NCI-H1105 (cell line): ENCODE data around the gene MYO3A.
A peak's percentile ranks its signal among the peaks of the same experiment; 100 is the strongest.

Experiments used
- DNase-seq: peaks from one replicate; lab custom pipeline; 2025; lab: John Stamatoyannopoulos, UW

The MYO3A gene

DNA sequence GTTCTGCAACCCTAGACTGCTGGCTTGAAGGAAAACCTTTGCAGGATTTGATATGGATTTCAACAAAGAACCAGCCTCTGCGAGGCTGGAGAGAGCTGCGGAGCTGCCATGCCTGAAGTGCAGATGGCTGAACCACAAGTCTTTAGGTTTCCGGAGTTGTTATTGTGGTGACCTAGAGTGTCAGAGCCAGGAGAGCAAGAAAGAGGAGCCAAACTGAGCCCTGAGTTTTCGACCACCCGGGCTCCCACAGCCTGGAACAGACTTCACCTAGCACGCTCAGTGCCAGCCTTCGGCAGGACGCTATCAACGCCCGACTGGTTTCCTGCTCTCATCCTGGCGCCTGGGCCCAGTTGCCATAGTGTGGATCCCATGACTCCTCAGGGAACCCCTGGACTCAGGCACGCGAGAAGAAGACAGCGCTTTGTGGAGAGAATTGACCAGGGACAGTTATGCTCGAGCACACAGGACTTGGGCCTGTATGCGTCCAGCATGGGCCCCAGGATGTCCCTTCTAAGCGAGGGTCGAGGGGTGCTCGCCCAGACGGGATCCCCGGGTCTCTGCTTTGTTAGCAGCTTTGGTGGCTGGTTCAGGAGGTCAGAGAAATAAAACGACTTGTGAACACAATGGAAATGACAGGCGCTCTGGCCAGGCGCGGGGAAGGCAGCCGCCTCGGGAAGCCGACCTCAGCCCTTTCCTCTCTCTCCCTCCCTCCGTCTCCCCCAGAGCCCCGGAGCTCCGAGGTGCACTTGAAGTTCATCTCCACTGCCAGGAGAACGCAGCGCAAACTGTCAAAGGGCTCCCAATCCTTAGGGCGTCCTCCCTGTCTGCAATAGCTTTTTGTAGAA lies 280.7 kb downstream of the MYO3A start:
- DNase-seq, result no peak

DNA sequence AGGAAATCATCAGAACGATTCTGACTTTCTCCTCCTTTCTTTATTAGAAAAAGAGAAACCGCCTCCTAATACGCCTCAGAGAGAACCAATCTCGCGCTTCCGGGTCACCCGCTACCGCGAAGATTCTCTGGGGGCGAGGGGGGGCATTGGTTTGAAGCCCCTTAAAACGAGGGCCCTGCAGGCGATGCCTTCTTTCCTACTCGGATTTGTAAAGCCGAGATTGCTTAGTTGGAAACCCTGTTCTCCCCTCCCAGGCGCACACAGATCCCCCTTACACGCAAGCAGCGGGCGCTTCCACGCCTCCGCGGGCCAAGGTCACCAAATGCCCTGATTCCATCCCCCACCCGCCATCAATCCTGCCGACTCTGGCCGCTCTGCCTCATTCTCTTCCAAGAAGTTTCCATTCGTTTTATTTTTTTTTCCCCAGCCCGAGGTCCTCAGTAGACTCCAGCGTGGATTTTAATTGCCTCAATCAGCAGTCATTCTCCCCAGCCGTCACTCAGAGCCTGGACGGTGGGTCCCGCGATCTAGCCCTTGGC lies 281.4 kb downstream of the MYO3A start:
- no peak for DNase-seq

DNA sequence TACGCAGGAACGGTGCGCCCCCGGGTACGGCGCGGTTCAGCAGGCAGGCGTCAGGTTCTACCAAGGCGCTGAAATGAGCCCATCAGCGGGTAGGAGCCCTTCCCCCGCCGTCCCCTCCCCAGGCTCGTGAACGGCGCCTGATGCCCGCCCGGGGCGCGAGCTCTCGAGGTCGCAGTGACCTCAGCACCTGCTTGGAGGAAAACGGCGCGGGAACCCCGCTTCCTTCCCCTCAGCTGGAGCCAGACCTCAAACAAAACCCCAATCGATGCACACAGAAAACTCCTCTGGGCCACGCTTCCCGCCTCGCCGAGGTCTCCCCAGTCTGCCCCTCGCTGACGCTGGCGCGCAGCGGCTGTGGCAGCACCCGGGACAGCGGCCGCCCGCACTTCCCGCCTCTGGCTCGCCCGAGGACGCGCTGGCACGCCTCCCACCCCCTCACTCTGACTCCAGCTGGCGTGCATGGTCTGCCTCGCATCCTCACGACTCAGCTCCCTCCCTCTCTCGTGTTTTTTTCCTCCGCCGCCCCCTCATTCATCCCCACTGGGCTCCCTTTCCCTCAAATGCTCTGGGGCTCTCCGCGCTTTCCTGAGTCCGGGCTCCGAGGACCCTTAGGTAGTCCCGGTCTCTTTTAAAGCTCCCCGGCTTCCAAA lies 282.0 kb downstream of the MYO3A start:
- DNase-seq, result no peak

DNA sequence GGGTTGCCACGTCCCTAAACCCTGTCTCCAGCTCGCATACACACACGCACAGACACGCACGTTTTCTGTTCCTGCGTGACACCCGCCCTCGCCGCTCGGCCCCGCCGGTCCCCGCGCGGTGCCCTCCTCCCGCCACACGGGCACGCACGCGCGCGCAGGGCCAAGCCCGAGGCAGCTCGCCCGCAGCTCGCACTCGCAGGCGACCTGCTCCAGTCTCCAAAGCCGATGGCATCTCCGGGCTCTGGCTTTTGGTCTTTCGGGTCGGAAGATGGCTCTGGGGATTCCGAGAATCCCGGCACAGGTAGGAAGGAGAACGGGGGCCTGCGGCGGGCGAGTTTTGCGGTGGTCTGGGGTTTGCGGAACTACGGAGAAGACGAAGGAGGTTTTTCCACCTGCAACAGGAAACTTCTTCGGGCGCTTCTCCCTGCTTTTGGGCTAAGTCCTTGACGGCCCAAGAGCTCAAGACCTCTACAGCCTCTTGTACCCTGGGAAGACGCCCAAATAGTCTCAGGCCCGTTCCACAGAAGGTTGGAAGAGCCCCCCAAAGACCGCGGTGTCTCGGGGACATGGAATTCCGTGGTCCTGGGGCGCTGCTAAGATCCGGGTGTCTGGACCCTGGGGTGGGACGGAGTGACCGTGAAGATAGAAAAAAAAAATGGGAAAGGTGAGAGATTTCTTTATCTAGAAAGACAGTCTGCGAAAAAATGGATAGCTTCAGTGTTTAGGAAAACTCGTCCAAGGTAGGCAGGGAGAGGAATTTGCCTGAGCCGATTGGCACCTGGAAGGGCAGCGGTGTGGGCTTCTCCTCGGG lies 282.8 kb downstream of the MYO3A start, which contains the start of gene GAD2:
Gene GAD2 (plus strand): TSS at position 190 of the 811 bp plus-strand sequence. CDS start 36 bp downstream, at position 226.
- no peak for DNase-seq

DNA sequence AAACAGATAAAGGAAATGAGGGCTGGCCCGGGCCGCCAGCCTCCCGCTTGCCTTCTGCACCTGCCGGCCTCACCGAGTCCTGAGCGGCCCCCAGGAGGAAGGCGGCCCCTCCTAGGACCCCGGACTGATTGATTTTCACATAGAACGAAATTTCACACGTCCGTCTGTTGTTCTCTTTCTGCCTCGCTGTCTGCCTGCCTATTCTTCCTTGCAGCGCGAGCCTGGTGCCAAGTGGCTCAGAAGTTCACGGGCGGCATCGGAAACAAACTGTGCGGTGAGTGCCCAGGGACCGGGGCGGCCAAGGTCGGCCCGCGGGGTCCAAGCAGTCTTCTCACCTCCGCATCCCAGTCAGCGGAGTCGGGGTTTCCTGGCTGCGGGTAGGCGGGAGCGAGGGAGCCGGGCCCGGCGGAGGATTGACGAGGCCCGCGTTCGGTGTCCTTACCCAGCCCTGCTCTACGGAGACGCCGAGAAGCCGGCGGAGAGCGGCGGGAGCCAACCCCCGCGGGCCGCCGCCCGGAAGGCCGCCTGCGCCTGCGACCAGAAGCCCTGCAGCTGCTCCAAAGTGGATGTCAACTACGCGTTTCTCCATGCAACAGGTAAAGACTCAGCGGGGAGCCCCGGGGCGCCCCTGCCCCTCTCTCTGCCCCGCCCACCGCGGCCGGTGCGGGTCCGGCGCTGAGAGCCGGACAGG lies 283.5 kb downstream of the MYO3A start:
- no peak for DNase-seq

DNA sequence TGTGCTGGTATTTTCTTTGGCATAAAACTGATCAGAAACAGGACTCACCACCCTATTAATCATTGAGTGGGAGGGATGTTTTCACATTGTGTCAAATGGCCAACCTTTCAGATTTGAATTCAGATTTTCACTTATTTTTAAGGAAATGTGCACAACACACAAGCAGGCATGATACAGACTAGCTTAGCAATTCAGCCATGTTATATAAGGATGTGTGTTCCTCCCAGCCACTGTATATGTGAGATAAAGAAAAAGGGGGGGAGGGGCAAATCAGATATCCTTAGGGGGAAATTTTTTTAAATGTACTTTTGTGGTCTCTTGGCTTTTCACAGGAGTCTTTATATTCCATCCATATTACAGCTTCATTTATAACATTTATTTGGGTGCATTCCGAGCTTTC lies 285.6 kb downstream of the MYO3A start:
- DNase-seq, result no peak

DNA sequence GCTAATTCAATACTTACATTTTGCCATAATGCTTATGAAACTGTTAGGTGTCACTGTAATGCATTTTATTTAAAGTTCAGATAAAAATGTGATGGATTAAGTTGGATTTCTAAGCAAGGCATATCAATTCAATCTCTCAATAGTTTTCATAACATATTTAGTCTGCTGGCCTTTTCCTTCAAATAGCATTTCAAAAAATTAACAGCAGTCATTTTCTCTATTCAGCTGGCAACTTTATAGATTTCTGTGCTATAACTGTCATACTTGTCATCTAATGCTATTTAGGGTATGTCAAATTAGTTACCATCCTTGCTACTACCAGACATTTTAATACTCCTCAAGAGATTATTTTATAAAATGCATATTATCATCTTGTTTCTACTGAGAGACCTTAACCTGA lies 286.9 kb downstream of the MYO3A start:
- no peak for DNase-seq

DNA sequence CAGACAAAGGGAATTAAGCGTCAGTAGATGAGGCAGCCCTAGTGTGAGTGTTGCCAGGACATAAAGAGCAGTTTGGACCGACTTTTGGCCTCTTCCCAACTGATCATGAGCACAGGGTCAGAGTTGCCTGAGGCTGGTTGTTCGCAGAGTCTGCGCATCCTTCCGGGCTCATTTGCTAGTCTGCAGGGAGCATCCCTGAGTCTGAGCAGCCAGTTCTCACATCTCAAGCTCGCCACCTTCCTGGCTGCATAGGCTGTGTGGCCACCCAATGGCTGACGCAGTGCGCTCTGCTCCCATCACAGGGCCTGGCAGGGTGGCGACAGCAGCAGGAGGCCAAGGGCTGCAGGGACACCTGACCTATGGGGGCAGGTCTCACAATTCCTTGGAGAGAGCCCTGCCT lies 287.5 kb downstream of the MYO3A start:
- no peak for DNase-seq

DNA sequence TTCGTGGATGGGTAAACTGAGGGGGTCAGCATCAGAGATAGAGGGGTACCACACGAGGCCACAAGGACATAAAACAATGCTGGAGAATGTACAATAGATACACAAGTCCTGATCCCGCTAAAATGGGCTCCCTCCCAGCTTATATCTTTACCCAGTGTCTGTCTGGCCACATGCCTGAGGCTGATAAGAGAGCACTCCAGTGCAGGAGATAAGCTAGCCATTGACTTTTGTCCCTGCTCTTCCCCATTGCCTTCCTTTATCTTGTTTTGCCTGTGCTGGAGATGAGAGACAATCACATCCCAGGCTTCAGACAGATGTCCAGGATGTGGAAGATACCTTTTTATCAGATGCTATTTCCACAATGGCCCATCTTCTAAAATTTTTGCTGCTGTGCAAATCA lies 288.5 kb downstream of the MYO3A start:
- no peak for DNase-seq

DNA sequence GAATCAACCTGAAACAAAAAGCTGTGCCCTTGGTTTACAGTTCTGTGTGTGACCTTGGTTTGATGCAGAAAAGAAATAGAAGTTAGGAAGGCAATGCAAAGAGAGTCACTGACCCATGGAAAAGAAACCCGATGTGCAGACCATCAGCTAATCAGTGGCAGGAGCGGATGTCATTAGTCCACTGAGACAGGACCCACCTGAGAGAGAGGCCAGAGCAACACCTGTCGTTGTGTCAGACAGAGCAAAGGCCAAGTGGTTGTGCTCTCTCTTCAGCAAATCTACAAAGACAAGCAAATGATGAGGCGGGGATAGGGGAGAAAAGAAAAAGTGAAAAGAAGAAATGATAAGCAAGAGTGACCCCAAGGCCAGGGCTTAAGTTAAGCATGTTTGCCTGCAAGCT lies 291.3 kb downstream of the MYO3A start:
- no peak for DNase-seq

DNA sequence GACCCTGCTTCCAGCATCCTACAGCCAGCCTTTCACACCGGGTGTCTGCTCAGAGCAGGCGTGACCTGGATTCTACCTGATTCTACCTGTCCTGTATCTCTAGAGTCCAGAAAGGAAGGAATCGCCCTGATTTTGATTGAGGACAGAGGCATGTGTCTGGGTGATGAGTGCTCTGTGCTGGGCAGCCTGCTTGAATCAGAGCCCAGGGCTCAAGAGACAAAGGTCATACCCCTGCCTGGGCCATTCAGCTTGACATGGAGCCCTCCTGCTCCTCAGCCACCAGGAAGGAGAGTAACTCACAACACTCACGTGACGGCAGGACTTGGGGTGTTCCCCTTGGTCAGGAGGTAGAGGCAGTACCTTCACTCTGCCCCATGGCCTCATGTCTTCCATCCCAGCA lies 293.8 kb downstream of the MYO3A start:
- DNase-seq, result no peak

DNA sequence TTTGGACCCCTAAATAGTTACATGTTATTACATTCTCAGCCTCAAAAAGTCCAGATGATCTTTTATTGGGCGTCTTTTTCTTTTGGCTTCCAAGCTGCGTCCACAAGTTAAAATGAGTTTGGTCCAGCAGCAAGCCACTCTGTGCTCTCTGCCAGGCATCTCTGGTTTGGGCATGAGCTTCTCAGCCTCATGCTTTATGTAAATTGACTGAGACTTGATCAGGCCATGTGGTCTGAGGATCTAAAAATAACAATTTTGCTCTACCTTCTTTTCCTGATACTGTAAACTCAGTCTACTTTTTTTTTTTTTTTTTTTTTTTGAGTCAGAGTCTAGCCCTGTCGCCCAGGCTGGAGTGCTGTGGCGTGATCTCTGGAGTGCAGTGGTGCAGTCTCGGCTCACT lies 298.1 kb downstream of the MYO3A start:
- no peak for DNase-seq

DNA sequence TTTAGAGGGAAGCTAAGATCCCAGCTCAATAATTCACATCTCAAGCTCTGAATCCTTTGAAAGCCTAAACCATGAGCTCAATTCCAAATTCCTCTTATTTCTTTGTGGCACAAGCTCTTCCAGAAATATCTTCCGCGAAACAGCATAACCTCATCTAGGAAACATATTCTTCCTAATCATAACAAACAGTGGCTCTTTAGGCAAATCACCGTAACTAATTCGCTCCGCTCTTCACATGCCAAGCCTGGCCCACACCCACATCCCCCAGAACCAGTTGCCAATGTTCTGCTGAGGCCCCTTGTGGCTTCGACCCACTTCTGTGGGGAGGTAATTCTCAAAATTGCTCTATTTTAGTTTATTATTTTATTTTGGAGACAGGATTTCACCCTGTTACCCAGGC lies 301.7 kb downstream of the MYO3A start:
- DNase-seq, result no peak

DNA sequence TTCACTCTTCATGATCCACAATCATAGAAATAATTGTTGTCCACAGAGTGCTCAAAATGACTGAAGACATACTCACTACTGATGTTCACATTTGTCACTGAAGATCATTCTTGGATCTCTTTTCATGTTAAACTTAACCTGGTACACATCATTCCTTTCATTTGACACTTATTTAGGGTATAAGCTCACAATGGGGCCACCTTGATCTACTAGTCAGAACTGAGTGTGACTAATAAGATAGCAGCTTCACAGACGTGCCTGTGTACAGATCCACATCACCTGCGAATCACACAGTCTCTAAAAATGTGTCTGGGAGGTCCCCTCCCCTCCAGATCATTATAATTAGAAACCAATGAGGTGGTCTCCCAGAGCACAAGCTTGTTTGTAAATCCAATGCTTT lies 304.3 kb downstream of the MYO3A start:
- no peak for DNase-seq

DNA sequence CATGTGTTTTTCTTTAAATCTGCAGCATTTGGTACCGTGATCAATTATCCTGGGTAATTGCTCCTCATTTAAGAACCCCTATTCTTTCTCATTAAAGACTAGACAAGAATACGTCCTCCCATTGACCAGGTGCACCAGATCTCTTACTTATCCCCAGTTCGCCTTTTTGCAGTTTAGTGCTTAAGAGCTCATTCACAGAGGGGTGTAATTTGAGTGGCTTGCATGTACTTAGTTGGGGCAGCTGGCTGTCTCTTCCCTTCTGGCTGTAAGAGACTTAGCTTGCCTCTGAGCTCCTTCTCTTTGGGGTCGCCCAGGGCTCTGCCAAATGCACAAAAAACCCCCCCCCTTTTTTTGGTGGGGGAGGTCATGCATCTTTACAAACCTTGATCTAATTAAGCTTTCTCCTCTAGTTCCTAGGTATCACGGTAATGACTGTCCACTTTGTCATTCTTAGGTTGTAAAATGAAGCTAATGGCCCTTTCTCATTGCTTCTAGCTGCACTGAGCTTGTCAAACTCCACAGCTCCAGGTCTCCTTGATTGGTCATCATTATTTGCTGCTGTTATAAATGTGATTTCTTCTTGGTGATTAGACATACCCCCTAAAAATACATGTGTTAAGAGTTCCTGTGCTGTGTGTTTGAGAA lies 308.8 kb downstream of the MYO3A start:
- peak; percentile 80 for DNase-seq

DNA sequence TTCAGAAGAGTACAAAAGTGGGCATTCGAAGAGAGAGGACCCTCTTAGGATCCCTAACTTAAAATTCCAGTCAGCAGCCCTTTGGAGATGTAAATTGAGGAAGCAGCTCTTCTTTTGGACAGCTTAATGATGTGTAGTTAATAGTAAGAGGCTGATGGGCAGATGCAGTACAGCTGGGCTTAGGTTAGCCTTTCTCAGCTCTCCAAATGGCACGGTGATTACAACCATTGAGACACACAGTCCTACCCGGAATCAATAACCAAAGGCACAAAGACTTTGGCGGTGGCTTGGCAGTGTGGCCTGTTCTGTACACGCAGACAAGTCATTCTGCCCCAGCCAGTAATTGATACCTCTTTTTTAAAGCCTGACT lies 309.3 kb downstream of the MYO3A start:
- DNase-seq, result peak; percentile 7

DNA sequence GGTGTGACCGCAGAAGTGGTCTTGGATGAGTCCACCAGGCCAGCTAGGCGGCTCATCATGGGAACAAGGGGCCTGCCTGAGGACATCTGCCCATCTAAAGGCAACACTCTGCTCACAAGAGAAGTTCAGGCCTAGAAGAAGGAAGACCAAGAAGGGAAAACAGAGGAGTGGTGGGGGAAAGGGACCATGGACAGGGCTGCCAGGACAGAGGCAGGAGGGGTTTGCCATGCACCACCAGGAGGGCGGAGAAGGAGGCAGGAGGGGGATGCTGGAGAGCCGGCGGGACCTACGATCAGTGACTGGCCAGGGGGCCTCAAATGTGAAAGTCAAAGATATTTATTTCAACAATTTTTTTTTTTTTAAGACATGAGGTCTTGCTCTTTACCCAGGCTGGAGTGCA lies 315.7 kb downstream of the MYO3A start:
- DNase-seq, result no peak

DNA sequence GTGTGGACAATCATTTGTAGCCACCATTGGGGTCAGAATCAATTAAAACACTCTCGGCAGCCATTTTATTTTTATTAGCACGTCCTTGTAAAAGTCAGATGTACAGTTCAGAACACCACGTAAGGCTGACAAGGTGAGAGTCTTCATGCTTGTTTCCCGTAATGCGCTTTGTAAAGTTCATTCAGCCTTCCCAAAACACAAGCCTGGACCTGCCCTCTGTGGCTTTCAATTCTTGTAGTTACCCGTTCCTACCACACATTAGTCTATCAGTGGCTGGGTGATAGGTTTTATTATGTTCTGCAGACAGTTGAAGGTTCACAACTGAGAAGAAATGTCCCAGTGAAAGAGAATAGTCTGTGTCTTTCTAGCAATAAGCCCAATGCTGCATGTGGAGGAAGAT lies 317.9 kb downstream of the MYO3A start:
- no peak for DNase-seq

DNA sequence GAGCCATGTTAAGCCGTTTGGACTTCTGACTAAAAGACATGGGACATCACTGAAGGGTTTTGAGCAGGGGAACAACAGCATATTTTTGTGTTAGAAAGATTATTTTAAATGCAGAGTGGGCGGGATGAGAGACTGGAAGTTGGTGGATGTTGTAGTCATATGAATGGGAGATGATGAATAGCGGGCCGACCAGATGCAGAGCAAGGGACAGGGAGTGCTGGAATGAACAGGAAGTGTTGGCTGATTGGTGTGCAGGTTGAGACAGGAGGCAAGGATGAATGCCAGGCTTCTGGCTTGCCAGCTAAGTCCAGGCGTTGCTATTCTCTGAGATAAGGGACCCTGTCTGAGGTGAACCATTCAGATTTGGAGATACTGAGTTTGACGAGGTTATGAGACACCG lies 320.6 kb downstream of the MYO3A start:
- DNase-seq, result no peak

DNA sequence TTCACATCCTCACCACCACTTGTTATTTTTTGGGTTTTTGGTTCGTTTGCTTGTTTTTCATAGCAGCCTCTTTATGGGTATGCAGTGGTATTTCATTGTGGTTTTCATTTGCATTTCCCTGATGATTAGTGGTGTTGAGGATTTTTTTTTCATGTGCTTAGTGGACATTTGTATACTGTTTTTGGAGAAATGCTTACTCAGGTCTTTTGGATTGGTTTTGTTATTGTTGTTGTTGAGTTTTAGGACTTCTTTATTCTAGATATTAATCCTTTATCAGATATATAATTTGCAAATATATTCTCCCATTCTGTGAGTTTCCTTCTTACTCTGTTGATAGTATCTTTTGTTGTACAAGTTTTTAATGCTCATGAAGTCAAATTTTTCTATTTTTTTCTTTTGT lies 325.3 kb downstream of the MYO3A start:
- DNase-seq, result no peak
